ENCODE data around the gene ABCB9.

- TF ChIP-seq POLR2A (IDR thresholded peaks at IDR 0.05): no peak
- TF ChIP-seq CTCF (IDR thresholded peaks at IDR 0.05): no peak
- TF ChIP-seq POLR2AphosphoS5 (IDR thresholded peaks at IDR 0.05; ENCODE audit: insufficient read depth in 1 of 2, low read depth in 1 of 2): no peak
These were observed 6.6 kb downstream of the ABCB9 start for GRCh38 chr12:122959566-122960192.
